Breast epithelium (tissue), 4 donors: ENCODE data around the gene KLHL29. TPM values are rescaled to one million over a fixed set of nuclear protein-coding genes. Genes with fewer than 3 reads are reported as not detected.

Experiments used
- DNase-seq, 2 donors: peaks; one replicate each; pipeline ENCODE4 v3.0.0-alpha.2; 2019; ENCODE audit warnings: low spot score in 2 of 2
- H3K27ac ChIP-seq, 2 donors: fragments of 200-600 bp; sonication (generic) in 1 of 2; one replicate each; pipeline ENCODE4 v1.5.1; 2016 to 2019; ENCODE audit warnings: mild to moderate bottlenecking in 1 of 2
- H3K27me3 ChIP-seq, 2 donors: fragments of 200-600 bp; sonication (generic) in 1 of 2; one replicate each; pipeline versions ENCODE4 v1.5.1 to v1.6.0; 2017 to 2019; ENCODE audit warnings: control low read depth in 1 of 2, mild to moderate bottlenecking in 1 of 2
- H3K36me3 ChIP-seq: fragments of 200-600 bp; one replicate; pipeline ENCODE4 v1.5.1; 2019
- H3K4me1 ChIP-seq, 2 donors: fragments of 200-600 bp; sonication (generic); one replicate each; pipeline ENCODE4 v1.5.1; 2016 to 2019; ENCODE audit warnings: control low read depth in 1 of 2
- H3K4me3 ChIP-seq, 3 donors: fragments of 200-600 bp; sonication (generic); 1 replicate in 2 of 3; 2 replicates in 1 of 3; pipeline ENCODE4 v1.5.1; 2016 to 2019; ENCODE audit warnings: mild to moderate bottlenecking in 3 of 3, moderate library complexity in 2 of 3
- H3K9me3 ChIP-seq, 2 donors: fragments of 200-600 bp; sonication (generic) in 1 of 2; one replicate each; pipeline ENCODE4 v1.5.1; 2016 to 2019; ENCODE audit warnings: control low read depth in 1 of 2
- CTCF ChIP-seq, 3 donors: fragments of 450-650 bp; IDR thresholded peaks; one replicate each; pipeline ENCODE4 v1.5.1; 2016 to 2017; ENCODE audit warnings: antibody characterized with exemption in 3 of 3, mild to moderate bottlenecking in 3 of 3, moderate library complexity in 3 of 3
- POLR2A ChIP-seq: fragments of 450-650 bp; IDR thresholded peaks from one replicate; pipeline ENCODE4 v1.6.1; 2016; ENCODE audit warnings: antibody characterized with exemption, mild to moderate bottlenecking, moderate library complexity
- POLR2AphosphoS5 ChIP-seq, 3 donors: sonication (generic); formaldehyde crosslinking; IDR thresholded peaks; one replicate each; pipeline ENCODE4 v1.6.1; 2017; ENCODE audit warnings: antibody characterized with exemption in 3 of 3
- intact Hi-C: fragments of 100-400 bp; cut with DNase I; formaldehyde crosslinking; loops from one replicate; pipeline ENCODE4 v1.15.1; 2023; ENCODE audit warnings: low total_unique reads
- total RNA-seq, 3 donors: library from RNA; depleted of rRNA; stranded (reverse); fragments of >200 nt; gene quantifications; one replicate each; pipeline ENCODE4 v1.1.0, GENCODE V29; 2016

Gene KLHL29
- total RNA-seq, 3 donors from 2014 or later, result 4.5 to 20.9 (median 14.7) TPM

- H3K27me3 ChIP-seq, result no peaks in the 10 kb centered on the region
- TF ChIP-seq CTCF (IDR thresholded peaks at IDR 0.05) (no peak), POLR2A (no peak), POLR2AphosphoS5 (IDR thresholded peaks at IDR 0.05) (no peak)
- no peak for DNase-seq
- intact Hi-C loops, result no loop called here
- H3K27ac ChIP-seq, result no peak overlapping the region
- no peaks in the 10 kb centered on the region for H3K9me3 ChIP-seq
- H3K36me3 ChIP-seq, result no peaks in the 10 kb centered on the region
- no peaks in the 10 kb centered on the region for H3K4me1 ChIP-seq
- H3K4me3 ChIP-seq, result no peak overlapping the region
These were observed 247.4 kb downstream of the KLHL29 start for GRCh38 chr2:23632386-23632785.

DNA sequence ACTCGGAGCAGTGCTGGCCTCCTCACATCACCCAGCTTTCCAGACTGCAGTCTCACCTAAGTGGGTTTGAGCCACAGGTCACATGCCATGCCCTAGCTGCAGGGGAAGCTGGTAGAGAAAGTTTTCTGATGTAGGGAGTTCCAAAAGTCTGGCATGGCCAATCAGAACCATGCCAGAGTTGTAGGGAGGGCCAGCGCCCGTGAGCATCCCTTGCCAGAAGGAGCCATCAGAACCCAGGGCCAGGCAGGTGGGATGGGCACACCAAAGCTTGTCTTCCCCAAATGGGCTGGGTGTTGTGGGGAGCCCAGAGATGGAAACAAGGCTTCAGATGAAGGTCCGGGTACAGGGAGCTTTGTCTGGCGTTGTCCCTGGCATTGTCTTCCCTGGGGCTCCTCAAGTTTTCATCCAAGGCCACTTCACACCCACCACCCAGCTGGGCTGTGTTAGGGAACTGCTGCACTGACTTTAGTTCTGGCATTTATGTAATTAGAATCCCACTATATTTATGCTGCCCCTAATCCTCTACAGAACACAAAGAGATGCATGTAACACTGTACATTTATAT is 247.9 kb downstream of the KLHL29 start:
- Histone ChIP-seq H3K27me3 (no peaks in the 10 kb centered on the region), H3K4me1 (no peaks in the 10 kb centered on the region), H3K36me3 (no peaks in the 10 kb centered on the region), H3K9me3 (no peaks in the 10 kb centered on the region), H3K27ac (no peak overlapping the region), H3K4me3 (no peak overlapping the region)
- intact Hi-C loops, result no loop called here
- no peak for DNase-seq
- no peak for TF ChIP-seq CTCF (IDR thresholded peaks at IDR 0.05)
- no peak for TF ChIP-seq POLR2AphosphoS5 (IDR thresholded peaks at IDR 0.05)
- no peak for TF ChIP-seq POLR2A

GRCh38 chr2:23633966-23634365 is 249.0 kb downstream of the KLHL29 start:
- intact Hi-C loops, result no loop called here
- TF ChIP-seq POLR2AphosphoS5 (IDR thresholded peaks at IDR 0.05), result no peak
- no peak for TF ChIP-seq CTCF (IDR thresholded peaks at IDR 0.05)
- TF ChIP-seq POLR2A, result no peak
- no peaks in the 10 kb centered on the region for H3K27me3 ChIP-seq
- no peaks in the 10 kb centered on the region for H3K4me1 ChIP-seq
- H3K36me3 ChIP-seq, result no peaks in the 10 kb centered on the region
- H3K9me3 ChIP-seq, result no peaks in the 10 kb centered on the region
- no peak overlapping the region for H3K27ac ChIP-seq
- H3K4me3 ChIP-seq, result no peak overlapping the region
- no peak for DNase-seq

GRCh38 chr2:23635442-23636340 is 250.7 kb downstream of the KLHL29 start:
- intact Hi-C loops, result no loop called here
- H3K9me3 ChIP-seq, result no peaks in the 10 kb centered on the region
- TF ChIP-seq POLR2A (no peak), CTCF (IDR thresholded peaks at IDR 0.05) (no peak), POLR2AphosphoS5 (IDR thresholded peaks at IDR 0.05) (no peak)
- no peaks in the 10 kb centered on the region for H3K36me3 ChIP-seq
- H3K27me3 ChIP-seq, result no peaks in the 10 kb centered on the region
- DNase-seq, result no peak
- no peaks in the 10 kb centered on the region for H3K4me1 ChIP-seq
- H3K27ac ChIP-seq, result no peak overlapping the region
- H3K4me3 ChIP-seq, result no peak overlapping the region

DNA sequence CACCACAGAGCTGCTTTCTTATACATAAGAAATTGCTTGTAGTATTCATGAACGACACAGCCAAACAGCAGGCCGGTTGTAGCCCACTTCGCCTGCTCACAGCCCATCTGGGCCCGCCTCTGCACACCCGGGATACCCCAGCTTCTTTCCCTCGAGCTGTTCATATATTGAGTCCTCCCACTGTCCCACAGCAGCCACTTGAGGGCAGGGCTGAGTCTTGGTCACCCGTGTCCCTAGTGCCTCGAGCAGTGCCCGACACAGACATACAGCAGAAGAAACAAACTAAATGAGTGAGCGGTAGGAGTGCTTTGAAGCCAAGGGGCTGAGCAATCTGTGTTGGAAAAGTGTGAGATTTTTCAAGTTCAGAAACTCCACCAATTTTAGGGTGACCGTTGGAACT is 251.4 kb downstream of the KLHL29 start:
- no peak for TF ChIP-seq CTCF (IDR thresholded peaks at IDR 0.05)
- TF ChIP-seq POLR2AphosphoS5 (IDR thresholded peaks at IDR 0.05), result no peak
- TF ChIP-seq POLR2A, result no peak
- H3K4me3 ChIP-seq, result no peak overlapping the region
- no peaks in the 10 kb centered on the region for H3K27me3 ChIP-seq
- no peaks in the 10 kb centered on the region for H3K36me3 ChIP-seq
- H3K27ac ChIP-seq, result peak overlapping the region; percentile 46 to 72
- no peaks in the 10 kb centered on the region for H3K4me1 ChIP-seq
- no peaks in the 10 kb centered on the region for H3K9me3 ChIP-seq
- no peak for DNase-seq
- intact Hi-C loops, result no loop called here
